ENCODE measurements around the gene CDC42SE2.
A peak's percentile ranks its signal among the peaks of the same experiment; 100 is the strongest.

Gene CDC42SE2

DNA sequence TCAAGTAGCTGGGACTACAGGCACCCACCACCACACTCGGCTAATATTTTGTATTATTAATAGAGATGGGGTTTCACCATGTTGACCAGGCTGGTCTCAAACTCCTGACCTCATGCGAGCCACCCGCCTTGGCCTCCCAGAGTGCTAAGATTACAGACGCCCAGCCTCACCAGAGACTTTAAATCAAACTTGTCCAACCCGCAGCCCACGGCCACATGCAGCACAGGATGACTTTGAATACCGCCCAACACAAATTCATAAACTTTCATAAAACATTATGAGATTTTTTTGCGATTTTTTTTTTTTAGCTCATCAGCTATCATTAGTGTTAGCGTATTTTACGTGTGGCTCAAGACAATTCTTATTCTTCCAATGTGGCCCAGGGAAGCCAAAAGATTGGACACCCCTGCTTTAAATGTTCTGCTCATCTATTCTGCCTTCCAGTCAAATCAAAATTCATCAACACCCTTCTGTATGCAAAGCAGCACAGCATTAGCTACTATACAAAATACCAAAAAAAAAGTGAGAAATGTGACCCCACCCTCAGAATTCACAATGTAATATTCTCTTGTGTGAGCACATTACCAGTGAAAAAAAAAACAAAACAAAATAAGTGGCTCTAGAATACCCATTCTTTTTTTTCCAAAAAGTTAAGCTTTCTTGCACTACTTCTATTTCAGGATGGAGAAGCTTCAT, 42.7 kb upstream of the CDC42SE2 start:
- DNase-seq (ENCODE audit: extremely low spot score) = no peak
- CTCF ChIA-PET = interaction anchor here (0.9 to 2.5 kb wide), 7 partner anchors 12 to 161 kb away, joined by 3 to 9 read pairs (median 3); no protein-coding TSS in a partner anchor
- TF ChIP-seq, protein P1, sequence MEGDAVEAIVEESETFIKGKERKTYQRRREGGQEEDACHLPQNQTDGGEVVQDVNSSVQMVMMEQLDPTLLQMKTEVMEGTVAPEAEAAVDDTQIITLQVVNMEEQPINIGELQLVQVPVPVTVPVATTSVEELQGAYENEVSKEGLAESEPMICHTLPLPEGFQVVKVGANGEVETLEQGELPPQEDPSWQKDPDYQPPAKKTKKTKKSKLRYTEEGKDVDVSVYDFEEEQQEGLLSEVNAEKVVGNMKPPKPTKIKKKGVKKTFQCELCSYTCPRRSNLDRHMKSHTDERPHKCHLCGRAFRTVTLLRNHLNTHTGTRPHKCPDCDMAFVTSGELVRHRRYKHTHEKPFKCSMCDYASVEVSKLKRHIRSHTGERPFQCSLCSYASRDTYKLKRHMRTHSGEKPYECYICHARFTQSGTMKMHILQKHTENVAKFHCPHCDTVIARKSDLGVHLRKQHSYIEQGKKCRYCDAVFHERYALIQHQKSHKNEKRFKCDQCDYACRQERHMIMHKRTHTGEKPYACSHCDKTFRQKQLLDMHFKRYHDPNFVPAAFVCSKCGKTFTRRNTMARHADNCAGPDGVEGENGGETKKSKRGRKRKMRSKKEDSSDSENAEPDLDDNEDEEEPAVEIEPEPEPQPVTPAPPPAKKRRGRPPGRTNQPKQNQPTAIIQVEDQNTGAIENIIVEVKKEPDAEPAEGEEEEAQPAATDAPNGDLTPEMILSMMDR (IDR thresholded peaks at IDR 0.05; ENCODE audit: control extremely low read depth, extremely low read depth, low read depth, missing control alignments) = no peak
- POLR2A ChIA-PET = interaction anchor here (0.5 to 1.8 kb wide), 4 partner anchors 9 to 855 kb away, joined by 4 to 7 read pairs (median 5); no protein-coding TSS in a partner anchor

DNA sequence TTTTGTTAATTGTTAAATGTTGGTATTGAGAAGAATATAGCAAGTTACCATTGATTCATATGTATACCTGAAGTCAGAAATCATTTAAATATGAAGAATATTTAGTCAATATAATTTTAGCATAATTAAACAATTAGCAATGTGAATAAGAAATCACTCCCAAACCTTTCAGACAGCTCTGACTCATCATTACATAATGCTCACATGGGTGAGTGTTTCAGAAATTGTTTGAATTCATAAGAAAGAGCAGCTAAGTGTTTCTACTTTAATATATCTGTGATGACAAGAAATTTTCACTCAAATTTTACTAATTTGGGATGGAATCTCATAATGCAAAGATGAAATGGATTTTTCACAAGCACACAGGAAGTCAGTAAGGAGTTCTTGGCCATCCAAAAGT, 42.0 kb upstream of the CDC42SE2 start:
- no peak for DNase-seq (ENCODE audit: extremely low spot score)
- ChIA-PET POLR2A (interaction anchor here (1.6 to 1.8 kb wide), 2 partner anchors 10 to 12 kb away, joined by 5 read pairs; no protein-coding TSS in a partner anchor), CTCF (interaction anchor here (1.0 to 2.5 kb wide), 5 partner anchors 13 to 160 kb away, joined by 3 to 9 read pairs (median 8); no protein-coding TSS in a partner anchor)
- TF ChIP-seq, protein P1 (IDR thresholded peaks at IDR 0.05; ENCODE audit: control extremely low read depth, extremely low read depth, low read depth, missing control alignments) = no peak

DNA sequence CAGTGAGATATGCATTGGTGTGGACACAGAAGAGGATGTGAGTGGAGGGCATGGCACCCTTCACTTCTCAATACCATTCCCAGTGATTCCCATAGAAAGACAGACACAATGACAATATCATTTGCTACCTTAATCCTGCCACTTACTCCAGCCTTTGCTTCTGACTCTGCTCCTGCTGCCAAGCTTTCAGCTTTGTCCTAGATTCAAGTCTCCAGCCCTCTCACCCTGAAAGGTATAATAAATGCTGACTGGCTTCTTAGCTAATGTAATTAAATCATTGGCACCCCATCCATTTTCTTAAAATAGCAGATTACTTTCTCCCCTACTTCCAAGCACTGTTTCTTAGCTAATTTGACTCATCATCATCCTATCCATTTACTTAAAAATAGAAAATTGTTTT, 41.1 kb upstream of the CDC42SE2 start:
- CTCF ChIA-PET = interaction anchor here (1.0 to 3.6 kb wide), 7 partner anchors 8 to 159 kb away, joined by 3 to 19 read pairs (median 3); no protein-coding TSS in a partner anchor
- DNase-seq (ENCODE audit: extremely low spot score) = no peak
- TF ChIP-seq, protein P1 (IDR thresholded peaks at IDR 0.05; ENCODE audit: control extremely low read depth, extremely low read depth, low read depth, missing control alignments) = no peak
- POLR2A ChIA-PET = interaction anchor here (1.8 kb wide), 1 partner anchor 11 kb away, joined by 5 read pairs; no protein-coding TSS in a partner anchor

DNA sequence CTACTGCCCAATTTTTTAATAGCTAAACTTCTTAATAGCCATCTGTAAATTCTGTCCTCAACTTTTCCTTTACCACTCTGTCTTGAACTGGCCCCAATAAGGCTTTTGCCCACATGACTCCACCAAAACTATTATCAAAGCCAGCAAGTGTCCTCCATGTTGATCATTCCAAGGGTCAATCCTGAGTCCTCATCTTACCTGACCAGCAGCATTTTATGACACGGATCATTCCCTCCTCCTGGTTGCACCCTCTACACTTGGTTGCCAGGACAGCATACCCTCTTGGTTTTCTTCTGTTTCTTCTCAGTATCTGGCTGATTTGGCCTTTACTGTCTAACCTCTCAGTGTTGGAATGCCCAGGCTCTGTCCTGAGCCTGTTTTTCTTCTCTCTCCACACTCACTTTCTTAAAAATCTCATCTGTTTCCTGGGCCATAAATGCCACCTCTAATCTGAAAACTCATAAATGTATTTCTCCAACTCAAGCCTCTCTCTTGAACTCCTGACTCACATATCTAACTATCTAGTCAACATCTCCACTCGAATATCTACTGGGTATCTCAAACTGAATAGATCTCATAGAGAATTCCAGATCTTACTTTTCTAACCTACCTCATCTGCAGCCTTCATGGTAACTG, 40.0 kb upstream of the CDC42SE2 start:
- ChIA-PET CTCF (interaction anchor here (1.0 to 3.6 kb wide), 5 partner anchors 9 to 158 kb away, joined by 3 to 19 read pairs (median 8); no protein-coding TSS in a partner anchor), POLR2A (interaction anchor here (1.0 kb wide), 1 partner anchor 40 kb away, joined by 4 read pairs; the partner anchor contains the start of gene CDC42SE2)
- TF ChIP-seq, protein P1 (IDR thresholded peaks at IDR 0.05; ENCODE audit: control extremely low read depth, extremely low read depth, low read depth, missing control alignments) = no peak
- DNase-seq (ENCODE audit: extremely low spot score) = no peak

DNA sequence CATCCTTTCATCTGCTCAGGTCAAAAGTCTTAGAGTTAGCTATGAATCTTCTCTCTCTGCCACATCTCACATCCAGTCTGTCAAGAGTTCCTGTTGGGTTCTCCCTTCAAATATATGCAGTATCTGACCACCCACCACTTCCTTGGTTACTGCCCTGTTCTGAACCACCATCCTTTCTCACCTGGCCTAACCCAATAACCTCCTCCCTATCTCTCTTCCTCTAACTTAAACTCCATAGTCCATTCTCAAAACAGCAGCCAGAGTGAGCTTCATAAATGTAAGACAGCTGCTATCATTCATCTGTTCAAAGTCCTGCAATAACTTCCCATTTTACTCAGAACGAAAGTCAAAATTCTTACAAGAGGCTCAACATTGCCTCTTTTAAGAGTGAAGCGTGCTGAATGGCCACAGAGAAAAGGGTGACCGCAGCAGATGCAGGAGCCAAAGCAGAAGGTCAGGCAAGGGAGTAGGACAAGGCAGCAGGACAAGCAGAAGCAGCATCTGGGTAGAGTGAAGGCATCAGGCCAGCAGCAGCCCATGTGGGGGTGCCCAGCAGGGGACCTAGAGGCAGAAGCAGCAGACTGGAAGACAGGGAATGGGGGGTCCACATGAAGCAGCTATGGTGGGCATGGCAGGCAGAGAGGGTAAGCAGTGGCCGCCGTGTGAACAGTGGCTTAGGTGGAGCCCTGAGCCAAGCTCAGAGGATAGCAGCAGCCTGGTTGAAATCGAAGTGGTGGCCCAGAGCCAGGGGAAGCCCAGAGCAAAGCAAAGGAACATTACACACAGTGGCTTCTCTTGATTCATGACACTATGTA, 39.3 kb upstream of the CDC42SE2 start:
- TF ChIP-seq, protein P1 (IDR thresholded peaks at IDR 0.05; ENCODE audit: control extremely low read depth, extremely low read depth, low read depth, missing control alignments) = no peak
- POLR2A ChIA-PET = interaction anchor here (1.0 kb wide), 1 partner anchor 39 kb away, joined by 4 read pairs; the partner anchor contains the start of gene CDC42SE2
- DNase-seq (ENCODE audit: extremely low spot score) = peak; percentile 61
- CTCF ChIA-PET = interaction anchor here (0.7 to 3.6 kb wide), 6 partner anchors 10 to 157 kb away, joined by 3 to 19 read pairs (median 3); no protein-coding TSS in a partner anchor
